Measurements from ENCODE around the gene GRK4.

The GRK4 gene

DNA sequence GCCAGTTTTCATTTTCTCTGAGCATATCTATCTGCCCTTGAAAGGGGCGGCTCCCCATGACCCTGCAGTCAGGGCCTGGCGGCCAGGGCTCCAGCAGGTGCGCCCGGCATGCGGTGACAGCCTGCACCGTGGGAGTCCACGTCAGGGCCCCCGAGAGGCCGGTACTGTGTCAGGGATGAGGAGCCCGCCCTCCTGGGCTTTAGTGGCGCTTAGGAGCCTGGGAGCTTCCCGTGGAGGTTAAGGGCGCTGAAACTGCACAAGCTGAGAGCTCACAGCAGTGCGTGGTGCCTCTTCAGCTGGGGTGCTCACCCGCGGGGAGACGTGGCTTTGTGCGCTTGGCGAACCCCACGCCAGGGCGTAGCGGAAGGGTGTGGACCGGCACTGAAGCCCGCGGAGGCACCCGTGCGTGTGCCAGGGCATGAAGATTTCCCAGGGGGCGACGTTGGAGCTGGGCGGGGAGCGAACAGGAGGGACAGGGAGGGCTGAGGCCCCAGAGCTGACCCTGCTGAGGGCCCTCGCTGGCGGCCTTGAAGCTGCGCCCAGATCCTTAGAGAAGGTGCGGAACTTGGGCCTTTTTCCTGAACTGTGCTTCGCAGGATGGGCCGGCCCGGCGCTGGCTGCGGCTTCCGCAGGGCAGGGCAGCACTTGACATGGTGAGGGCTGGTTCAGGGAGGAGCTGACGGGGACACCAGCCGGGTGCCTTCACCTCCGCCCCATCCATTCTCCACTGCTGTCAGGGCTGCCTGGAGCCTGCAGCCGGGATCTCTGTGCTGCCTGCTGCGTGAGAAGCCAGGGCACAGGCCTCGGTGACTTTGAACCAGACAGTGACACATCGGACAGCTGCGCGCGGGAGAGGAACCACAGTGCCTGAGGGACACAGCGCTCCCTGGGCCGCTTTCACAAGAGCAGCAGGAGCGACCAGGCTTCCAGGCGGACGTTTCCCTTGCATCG, 78.1 kb downstream of the GRK4 start:
- Histone ChIP-seq H3K4me3 (ENCODE audit: insufficient read depth, low read length, poor library complexity, severe bottlenecking) (peak overlapping the region; percentile 6), H3K9ac (ENCODE audit: low read length) (peak overlapping the region; percentile 37), H3K9me2 (replicated peaks; ENCODE audit: insufficient read depth, low read length) (no peaks in the 10 kb centered on the region), H3K27me3 (ENCODE audit: low read length) (no peaks in the 10 kb centered on the region), H3K4me2 (ENCODE audit: low read depth, low read length, poor library complexity, severe bottlenecking) (peak overlapping the region; percentile 58), H4K20me1 (ENCODE audit: low read depth, low read length) (no peaks in the 10 kb centered on the region), H3K79me2 (ENCODE audit: insufficient read depth, low read length) (no peaks in the 10 kb centered on the region), H3K36me3 (ENCODE audit: low read length) (no peaks in the 10 kb centered on the region), H3F3A (ENCODE audit: insufficient read depth) (peaks cover 10% of the 10 kb centered on the region), H2AFZ (ENCODE audit: low read depth, low read length, severe bottlenecking) (peak overlapping the region; percentile 76), H3K27ac (ENCODE audit: low read depth, low read length) (peak overlapping the region; percentile 58), H3K9me3 (ENCODE audit: insufficient read depth, low read length) (no peaks in the 10 kb centered on the region)
- no peak for TF ChIP-seq EZH2phosphoT487 (conservative IDR thresholded peaks at IDR 0.05; ENCODE audit: low read length)
- TF ChIP-seq, protein P1, sequence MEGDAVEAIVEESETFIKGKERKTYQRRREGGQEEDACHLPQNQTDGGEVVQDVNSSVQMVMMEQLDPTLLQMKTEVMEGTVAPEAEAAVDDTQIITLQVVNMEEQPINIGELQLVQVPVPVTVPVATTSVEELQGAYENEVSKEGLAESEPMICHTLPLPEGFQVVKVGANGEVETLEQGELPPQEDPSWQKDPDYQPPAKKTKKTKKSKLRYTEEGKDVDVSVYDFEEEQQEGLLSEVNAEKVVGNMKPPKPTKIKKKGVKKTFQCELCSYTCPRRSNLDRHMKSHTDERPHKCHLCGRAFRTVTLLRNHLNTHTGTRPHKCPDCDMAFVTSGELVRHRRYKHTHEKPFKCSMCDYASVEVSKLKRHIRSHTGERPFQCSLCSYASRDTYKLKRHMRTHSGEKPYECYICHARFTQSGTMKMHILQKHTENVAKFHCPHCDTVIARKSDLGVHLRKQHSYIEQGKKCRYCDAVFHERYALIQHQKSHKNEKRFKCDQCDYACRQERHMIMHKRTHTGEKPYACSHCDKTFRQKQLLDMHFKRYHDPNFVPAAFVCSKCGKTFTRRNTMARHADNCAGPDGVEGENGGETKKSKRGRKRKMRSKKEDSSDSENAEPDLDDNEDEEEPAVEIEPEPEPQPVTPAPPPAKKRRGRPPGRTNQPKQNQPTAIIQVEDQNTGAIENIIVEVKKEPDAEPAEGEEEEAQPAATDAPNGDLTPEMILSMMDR (IDR thresholded peaks at IDR 0.05; ENCODE audit: insufficient read depth, low read length, poor library complexity, severe bottlenecking) = no peak

DNA sequence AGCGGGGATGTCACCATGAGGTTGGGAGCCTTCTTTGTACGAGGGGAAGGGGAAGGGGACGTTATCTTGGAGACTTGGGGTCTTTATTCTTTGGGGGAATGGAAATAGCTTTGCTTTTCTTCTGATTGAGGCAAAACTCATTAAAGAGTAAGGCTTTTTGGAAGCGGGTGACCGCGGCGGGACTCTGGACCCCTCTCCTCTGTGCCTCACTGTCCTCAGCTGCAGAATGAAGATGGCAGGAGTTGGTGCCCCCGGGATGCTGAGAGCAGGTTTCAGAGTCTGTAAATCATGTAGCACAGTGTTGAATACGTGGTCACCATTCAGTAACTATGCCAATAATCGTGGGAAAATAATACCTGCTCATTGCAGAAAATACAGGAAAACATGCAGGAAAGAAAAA, 78.9 kb downstream of the GRK4 start:
- peak overlapping the region; percentile 76 for H2AFZ ChIP-seq (ENCODE audit: low read depth, low read length, severe bottlenecking)
- H3F3A ChIP-seq (ENCODE audit: insufficient read depth) = peaks cover 13% of the 10 kb centered on the region
- no peaks in the 10 kb centered on the region for H4K20me1 ChIP-seq (ENCODE audit: low read depth, low read length)
- H3K36me3 ChIP-seq (ENCODE audit: low read length) = no peaks in the 10 kb centered on the region
- H3K9me2 ChIP-seq (replicated peaks; ENCODE audit: insufficient read depth, low read length) = no peaks in the 10 kb centered on the region
- no peak overlapping the region for H3K4me3 ChIP-seq (ENCODE audit: insufficient read depth, low read length, poor library complexity, severe bottlenecking)
- H3K27me3 ChIP-seq (ENCODE audit: low read length) = no peaks in the 10 kb centered on the region
- H3K27ac ChIP-seq (ENCODE audit: low read depth, low read length) = no peak overlapping the region
- no peaks in the 10 kb centered on the region for H3K9me3 ChIP-seq (ENCODE audit: insufficient read depth, low read length)
- no peaks in the 10 kb centered on the region for H3K79me2 ChIP-seq (ENCODE audit: insufficient read depth, low read length)
- peak overlapping the region; percentile 58 for H3K4me2 ChIP-seq (ENCODE audit: low read depth, low read length, poor library complexity, severe bottlenecking)
- TF ChIP-seq EZH2phosphoT487 (conservative IDR thresholded peaks at IDR 0.05; ENCODE audit: low read length) = no peak
- TF ChIP-seq, protein P1 (IDR thresholded peaks at IDR 0.05; ENCODE audit: insufficient read depth, low read length, poor library complexity, severe bottlenecking) = no peak
- peak overlapping the region; percentile 37 for H3K9ac ChIP-seq (ENCODE audit: low read length)

DNA sequence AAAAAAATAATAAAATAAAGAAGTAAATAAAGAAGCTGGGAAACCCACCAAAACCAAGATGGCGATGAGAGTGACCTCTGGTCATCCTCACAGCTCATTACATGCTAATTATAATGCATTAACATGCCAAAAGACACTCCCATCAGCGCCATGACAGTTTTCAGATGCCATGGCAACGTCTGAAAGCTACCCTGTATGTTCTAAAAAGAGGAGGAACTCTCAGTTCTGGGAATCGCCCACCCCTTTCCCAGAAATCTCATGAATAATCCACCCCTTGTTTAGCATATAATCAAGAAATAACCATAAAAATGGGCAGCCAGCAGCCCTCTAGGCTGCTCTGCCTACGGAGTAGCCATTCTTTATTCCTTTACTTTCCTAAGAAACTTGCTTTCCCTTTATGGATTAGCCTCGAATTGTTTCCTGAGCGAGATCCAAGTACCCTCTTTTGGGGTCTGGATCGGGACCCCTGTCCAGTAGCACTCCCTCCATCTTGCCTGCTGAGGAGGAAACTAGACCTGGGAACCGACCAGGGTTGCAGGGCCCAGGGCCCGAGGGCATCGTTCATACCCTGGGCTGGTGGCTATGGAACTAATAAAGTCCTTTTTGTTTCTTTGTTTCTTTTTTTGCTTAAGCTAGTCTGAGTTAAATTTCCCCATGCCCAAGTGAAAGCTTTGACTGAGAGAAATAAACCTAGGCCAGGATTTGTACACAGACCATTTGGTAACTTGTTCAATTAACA, 80.1 kb downstream of the GRK4 start:
- H3K4me2 ChIP-seq (ENCODE audit: low read depth, low read length, poor library complexity, severe bottlenecking) = no peak overlapping the region
- TF ChIP-seq, protein P1 (IDR thresholded peaks at IDR 0.05; ENCODE audit: insufficient read depth, low read length, poor library complexity, severe bottlenecking) = no peak
- no peak for TF ChIP-seq EZH2phosphoT487 (conservative IDR thresholded peaks at IDR 0.05; ENCODE audit: low read length)

More for the DNA sequence above, 80.1 kb downstream of the GRK4 start:
- no peak overlapping the region for H3K9ac ChIP-seq (ENCODE audit: low read length)
- H3K4me3 ChIP-seq (ENCODE audit: insufficient read depth, low read length, poor library complexity, severe bottlenecking) = no peak overlapping the region
- no peaks in the 10 kb centered on the region for H3K27me3 ChIP-seq (ENCODE audit: low read length)
- no peak overlapping the region for H2AFZ ChIP-seq (ENCODE audit: low read depth, low read length, severe bottlenecking)
- H3K79me2 ChIP-seq (ENCODE audit: insufficient read depth, low read length) = no peaks in the 10 kb centered on the region
- no peak overlapping the region for H3K27ac ChIP-seq (ENCODE audit: low read depth, low read length)
- peaks cover 22% of the 10 kb centered on the region for H3F3A ChIP-seq (ENCODE audit: insufficient read depth)
- no peaks in the 10 kb centered on the region for H3K9me2 ChIP-seq (replicated peaks; ENCODE audit: insufficient read depth, low read length)
- no peaks in the 10 kb centered on the region for H3K9me3 ChIP-seq (ENCODE audit: insufficient read depth, low read length)
- no peaks in the 10 kb centered on the region for H4K20me1 ChIP-seq (ENCODE audit: low read depth, low read length)
- no peaks in the 10 kb centered on the region for H3K36me3 ChIP-seq (ENCODE audit: low read length)
